GM12878 (cell line): ENCODE data around the gene ERLEC1. TPM values are rescaled to one million over a fixed set of nuclear protein-coding genes. Genes with fewer than 3 reads are reported as not detected.

Source experiments
- BCL11A ChIP-seq: IDR thresholded peaks from 2 replicates; pipeline ENCODE4 v1.6.1; 2011; ENCODE audit warnings: low read depth, low read length
- CEBPZ ChIP-seq: fragments of 150-350 bp; IDR thresholded peaks from 2 replicates; pipeline ENCODE4 v1.6.1; 2016; ENCODE audit warnings: low read depth, low read length
- CTCF ChIP-seq, 3 experiments: IDR thresholded peaks in 2 of 3; conservative IDR thresholded peaks in 1 of 3; 2 replicates each; pipeline ENCODE4 v1.5.1; 2011; ENCODE audit warnings: low read depth in 3 of 3, low read length in 3 of 3, mild to moderate bottlenecking in 3 of 3, control low read depth in 2 of 3, moderate library complexity in 2 of 3, inconsistent platforms in 1 of 3, mixed read lengths in 1 of 3; ENCODE audit not compliant: control insufficient read depth in 2 of 3, insufficient read depth in 1 of 3; ENCODE audit errors: extremely low read depth in 1 of 3
- EGR1 ChIP-seq, 2 experiments: IDR thresholded peaks; 1 replicate in 1 of 2; 2 replicates in 1 of 2; pipeline ENCODE4 v1.6.1; 2011 to 2012; ENCODE audit warnings: low read depth in 2 of 2, low read length in 2 of 2, borderline replicate concordance in 1 of 2, mild to moderate bottlenecking in 1 of 2, moderate library complexity in 1 of 2
- ELK1 ChIP-seq: IDR thresholded peaks from 2 replicates; pipeline ENCODE4 v1.6.1; 2012; ENCODE audit warnings: low read depth, low read length, improper control_type of control experiment
- HCFC1 ChIP-seq: fragments of 150-350 bp; IDR thresholded peaks from 2 replicates; pipeline ENCODE4 v1.6.1; 2014; ENCODE audit warnings: low read length
- IKZF2 ChIP-seq, 2 experiments: fragments of 450-650 bp; IDR thresholded peaks; 2 replicates each; pipeline ENCODE4 v1.6.1; 2017; ENCODE audit warnings: mild to moderate bottlenecking in 2 of 2, moderate library complexity in 2 of 2
- MAX ChIP-seq: IDR thresholded peaks from 2 replicates; pipeline ENCODE4 v1.6.1; 2012; ENCODE audit warnings: low read depth, low read length, improper control_type of control experiment
- MTA3 ChIP-seq: IDR thresholded peaks from 2 replicates; pipeline ENCODE4 v1.6.1; 2012; ENCODE audit warnings: low read length, inconsistent platforms, borderline replicate concordance
- MYC ChIP-seq: IDR thresholded peaks from 2 replicates; pipeline ENCODE4 v1.6.1; 2011; ENCODE audit warnings: mild to moderate bottlenecking, low read length, moderate library complexity, inconsistent platforms; ENCODE audit not compliant: insufficient read depth, insufficient replicate concordance, insufficient read length, severe bottlenecking
- NR2C1 ChIP-seq: fragments of 450-650 bp; IDR thresholded peaks from 2 replicates; pipeline ENCODE4 v1.6.1; 2017; ENCODE audit warnings: antibody characterized with exemption, mild to moderate bottlenecking, moderate library complexity
- RUNX3 ChIP-seq: IDR thresholded peaks from 2 replicates; pipeline ENCODE4 v1.6.1; 2012; ENCODE audit warnings: low read length, inconsistent platforms
- SIN3A ChIP-seq: IDR thresholded peaks from 2 replicates; pipeline ENCODE4 v1.6.1; 2012; ENCODE audit warnings: low read depth, low read length, improper control_type of control experiment
- SMAD1 ChIP-seq: fragments of 450-650 bp; IDR thresholded peaks from 2 replicates; pipeline ENCODE4 v1.6.1; 2018; ENCODE audit warnings: mild to moderate bottlenecking, low read depth; ENCODE audit not compliant: partially characterized antibody
- SPI1 ChIP-seq: IDR thresholded peaks from 2 replicates; pipeline ENCODE4 v1.6.1; 2011; ENCODE audit warnings: low read depth, mild to moderate bottlenecking, low read length, moderate library complexity, borderline replicate concordance; ENCODE audit not compliant: insufficient read depth
- SREBF1 ChIP-seq: IDR thresholded peaks from 2 replicates; pipeline ENCODE4 v1.6.1; 2012; ENCODE audit warnings: mild to moderate bottlenecking, low read length
- ZBED1 ChIP-seq: IDR thresholded peaks from 2 replicates; pipeline ENCODE4 v1.6.1; 2016; ENCODE audit warnings: borderline replicate concordance
- ZBTB33 ChIP-seq: fragments of 450-650 bp; IDR thresholded peaks from 2 replicates; pipeline ENCODE4 v1.6.1; 2017; ENCODE audit warnings: mild to moderate bottlenecking
- ZNF217 ChIP-seq: fragments of 450-650 bp; IDR thresholded peaks from 2 replicates; pipeline ENCODE4 v1.6.1; 2017; ENCODE audit warnings: antibody characterized with exemption, mild to moderate bottlenecking
- polyA plus RNA-seq, 11 experiments: library from polyadenylated mRNA; depleted of rRNA in 4 of 11; unstranded in 6 of 11; stranded (reverse) in 5 of 11; fragments of >200 nt; fragmentation: Nextera tagmentation in 4 of 11; fragmentation: Illumina TruSeq in 1 of 11; extraction: Ambion mirVana in 4 of 11; extraction: Trizol in 1 of 11; gene quantifications; 1 replicate in 1 of 11; 2 replicates in 10 of 11; pipeline versions ENCODE4 v1.2.1 to v1.2.3, GENCODE V29; 2011 to 2016; ENCODE audit warnings: inconsistent platforms in 2 of 11, missing spikeins in 2 of 11, low read depth in 1 of 11
- total RNA-seq, 4 experiments: library from RNA; depleted of rRNA in 3 of 4; stranded (reverse); fragments of >200 nt in 3 of 4; fragmentation: Illumina TruSeq in 1 of 4; extraction: Trizol in 1 of 4; gene quantifications; 2 replicates each; pipeline versions ENCODE4 v1.2.1 to v1.2.3, GENCODE V29; 2013 to 2021

Gene ERLEC1
- total and polyA plus RNA-seq, 10 of the 15 experiments (the other 5 are each of a cell fraction or from before 2014, with no cell fraction given): 14.1 to 52.2 (median 30.0) TPM

GRCh38 chr2:53767405-53768241 is 19.2 kb upstream of the ERLEC1 start, which contains the start of gene CHAC2 (continued):
- TF ChIP-seq SPI1: no peak
- TF ChIP-seq SIN3A: 0 out of 2 replicates have a peak, but pooled peaks have one; percentile 16
- no peak for TF ChIP-seq IKZF2 (IDR thresholded peaks at IDR 0.05)
- no peak for TF ChIP-seq MAX
- no peak for TF ChIP-seq ELK1
- TF ChIP-seq CEBPZ: no peak
- TF ChIP-seq ZBTB33: no peak
- TF ChIP-seq MTA3: 0 out of 2 replicates have a peak, but pooled peaks have one; percentile 47
- 0 out of 2 replicates have a peak, but pooled peaks have one; percentile 6 for TF ChIP-seq BCL11A
- TF ChIP-seq MYC: no peak
- peak in 1 of 3 experiments; percentile 31; a peak in 2 of 6 replicates for TF ChIP-seq CTCF (IDR thresholded peaks at IDR 0.05 in 2 of 3, conservative IDR thresholded peaks at IDR 0.05 in 1 of 3; ENCODE audit: control insufficient read depth in 2 of 3, extremely low read depth in 1 of 3, insufficient read depth in 1 of 3, low read depth in 3 of 3, low read length in 3 of 3)
- TF ChIP-seq SMAD1: peak; percentile 52
- TF ChIP-seq ZNF217: no peak
- no peak for TF ChIP-seq EGR1 (IDR thresholded peaks at IDR 0.05; ENCODE audit: borderline replicate concordance in 1 of 2, low read depth in 2 of 2, low read length in 2 of 2)
- TF ChIP-seq SREBF1: no peak
- TF ChIP-seq NR2C1: peak; percentile 58
- TF ChIP-seq RUNX3: peak; percentile 68
- TF ChIP-seq ZBED1: no peak; the same call in 1 of the 2 replicates
- peak; percentile 81 for TF ChIP-seq HCFC1
